ENCODE results near the gene SDHD. TPM values are rescaled to one million over a fixed set of nuclear protein-coding genes. Genes with fewer than 3 reads are reported as not detected.

The SDHD gene
- total and polyA plus RNA-seq, 9 of the 15 experiments (the other 6 are each of a cell fraction or from before 2014, with no cell fraction given): 150 to 1,225 (median 215) TPM

- H3K27me3 ChIP-seq (ENCODE audit: control insufficient read depth in 2 of 2, insufficient read depth in 2 of 2, low read length in 2 of 2): no peaks in the 10 kb centered on the region
- no peak overlapping the region for H3K4me2 ChIP-seq (ENCODE audit: insufficient read depth, low read length)
- BruUV-seq (replicated peaks): no TSS peak
- POLR2A ChIA-PET: interaction anchor here (1.5 kb wide), 1 partner anchor 9 kb away, joined by 3 read pairs; no protein-coding TSS in a partner anchor
- H3K9ac ChIP-seq (ENCODE audit: insufficient read depth in 1 of 2, low read depth in 2 of 2, low read length in 2 of 2): no peak overlapping the region
- 86% methylated on average over 8 of the region's 8 CpGs for WGBS (ENCODE audit: insufficient coverage, low coverage, missing lambda C conversion rate)
- no peak overlapping the region for H3K27ac ChIP-seq (ENCODE audit: extremely low read depth, low read depth, low read length)
- no peaks in the 10 kb centered on the region for H3K79me2 ChIP-seq (ENCODE audit: control insufficient read depth, insufficient read depth, low read length)
- no peaks in the 10 kb centered on the region for H3K4me1 ChIP-seq (replicated peaks in 1 of 2; ENCODE audit: control insufficient read depth in 2 of 2, insufficient read depth in 2 of 2, low read length in 2 of 2)
- H3K9me3 ChIP-seq (replicated peaks; ENCODE audit: control insufficient read depth, insufficient read depth, low read depth, low read length): no peaks in the 10 kb centered on the region
- H4K20me1 ChIP-seq (replicated peaks; ENCODE audit: control insufficient read depth, insufficient read depth, low read length): no peaks in the 10 kb centered on the region
- intact Hi-C loops (cut with micrococcal nuclease) (no loop called here), in situ Hi-C loops (cut with MboI) (no loop called here)
- DNase-seq (ENCODE audit: extremely low read depth in 1 of 4, low spot score in 3 of 4): no peak
- CTCF ChIA-PET (ENCODE audit: low intra/inter-chr PET ratio): no interaction called here
- ATAC-seq: no peak
- H2AFZ ChIP-seq (ENCODE audit: low read depth, low read length): no peak overlapping the region
- H3K9me1 ChIP-seq (ENCODE audit: control insufficient read depth, insufficient read depth, low read length): no peaks in the 10 kb centered on the region
- TF ChIP-seq STAT6 (CRISPR knock-in tag; IDR thresholded peaks at IDR 0.05): no peak
- H3K36me3 ChIP-seq (ENCODE audit: control insufficient read depth, insufficient read depth, low read length): no peaks in the 10 kb centered on the region
- no peak overlapping the region for H3K4me3 ChIP-seq
- no peak for FAIRE-seq
Observed at GRCh38 chr11:112106070-112106469, 19.4 kb downstream of the SDHD start.

Data from K562 (cell line).